HCT116 (cell line): Measurements from ENCODE around the gene SARM1. TPM values are rescaled to one million over a fixed set of nuclear protein-coding genes. Genes with fewer than 3 reads are reported as not detected.

Experiments
- ATAC-seq: fragments of 200-7000 bp; cut with Tn5 transposase; 2 replicates; pipeline ENCODE4 v1.9.1; 2020; ENCODE audit warnings: mild to moderate bottlenecking, moderate library complexity
- BruUV-seq: library from RNA; stranded (reverse); fragments of 400-500 nt; replicated peaks from 2 replicates; lab custom pipeline; 2021; lab: Mats Ljungman, UMichigan
- CTCF ChIA-PET: fragments of 300-600 bp; sonication (Branson Sonifier 250); formaldehyde crosslinking; loops from one replicate; lab custom pipeline; 2021; ENCODE audit warnings: antibody characterized with exemption; lab: Charles Lee
- POLR2A ChIA-PET: fragments of 300-600, 350-600 bp; sonication (Branson Sonifier 250); formaldehyde crosslinking; loops from one replicate; lab custom pipeline; 2021; ENCODE audit warnings: antibody characterized with exemption; lab: Charles Lee
- RAD21 ChIA-PET, 2 experiments: fragments of 300-600 bp; sonication (Branson Sonifier 250); formaldehyde crosslinking; loops; one replicate each; lab custom pipeline; 2023; ENCODE audit warnings: low total read pairs in 2 of 2; ENCODE audit not compliant: uncharacterized antibody in 2 of 2, unreplicated experiment in 2 of 2, low non-redundant PET in 1 of 2; lab: Charles Lee
- DNase-seq: peaks from one replicate; pipeline ENCODE4 v3.0.0-alpha.2; 2010; ENCODE audit warnings: low read depth, low spot score
- H2AFZ ChIP-seq: fragments of 200-600 bp; shearing (Covaris generic), sonication (generic); 2 replicates; pipeline ENCODE4 v1.6.1; 2017; ENCODE audit warnings: low read depth, mixed run types, mixed read lengths, antibody characterized with exemption, low read length; ENCODE audit not compliant: poor library complexity, severe bottlenecking
- H3K27ac ChIP-seq: 2 replicates; pipeline ENCODE4 v1.5.1; 2012; ENCODE audit warnings: low read depth, low read length
- H3K27me3 ChIP-seq: fragments of 200-600 bp; sonication (generic); 2 replicates; pipeline ENCODE4 v1.6.1; 2016; ENCODE audit warnings: mixed run types, low read length, mixed read lengths; ENCODE audit not compliant: insufficient read depth
- H3K36me3 ChIP-seq, 2 experiments: fragments of 200-500 bp in 1 of 2; fragments of 200-600 bp in 1 of 2; sonication (Bioruptor generic) in 1 of 2; sonication (generic) in 1 of 2; 2 replicates each; pipeline versions ENCODE4 v1.5.1 to v1.6.1; 2014 to 2016; ENCODE audit warnings: low read length in 2 of 2, inconsistent platforms in 1 of 2, mixed read lengths in 1 of 2, mixed run types in 1 of 2; ENCODE audit not compliant: insufficient read depth in 2 of 2, control insufficient read depth in 1 of 2
- H3K4me1 ChIP-seq, 2 experiments: fragments of 200-600 bp in 1 of 2; sonication (generic) in 1 of 2; 2 replicates each; pipeline versions ENCODE4 v1.5.1 to v1.6.1; 2012 to 2017; ENCODE audit warnings: low read length in 2 of 2, inconsistent platforms in 1 of 2, mild to moderate bottlenecking in 1 of 2, mixed read lengths in 1 of 2, mixed run types in 1 of 2, moderate library complexity in 1 of 2; ENCODE audit not compliant: insufficient read depth in 2 of 2, control insufficient read depth in 1 of 2
- H3K4me2 ChIP-seq: fragments of 200-600 bp; sonication (generic); 2 replicates; pipeline ENCODE4 v1.6.1; 2017; ENCODE audit warnings: mixed run types, low read length, mixed read lengths
- H3K4me3 ChIP-seq, 2 experiments: fragments of 200-600 bp in 1 of 2; sonication (generic) in 1 of 2; replicated peaks in 1 of 2; 2 replicates each; pipeline ENCODE4 v1.5.1; 2011 to 2016; ENCODE audit warnings: low read length in 2 of 2, control low read depth in 1 of 2, low read depth in 1 of 2, mild to moderate bottlenecking in 1 of 2, mixed read lengths in 1 of 2, mixed run types in 1 of 2
- H3K79me2 ChIP-seq: fragments of 200-600 bp; sonication (generic); 2 replicates; pipeline ENCODE4 v1.6.1; 2017; ENCODE audit warnings: mild to moderate bottlenecking, mixed run types, low read length, moderate library complexity, mixed read lengths; ENCODE audit not compliant: insufficient read depth
- H3K9ac ChIP-seq: fragments of 200-600 bp; sonication (generic); 2 replicates; pipeline ENCODE4 v1.6.1; 2016; ENCODE audit warnings: low read length, mixed read lengths
- H3K9me2 ChIP-seq: fragments of 200-600 bp; sonication (generic), shearing (Covaris generic); 2 replicates; pipeline ENCODE4 v1.6.1; 2017; ENCODE audit warnings: mixed run types, mild to moderate bottlenecking, moderate library complexity; ENCODE audit not compliant: insufficient read depth
- H3K9me3 ChIP-seq, 2 experiments: fragments of 200-500 bp in 1 of 2; fragments of 200-600 bp in 1 of 2; sonication (Bioruptor generic) in 1 of 2; sonication (generic) in 1 of 2; 2 replicates each; pipeline ENCODE4 v1.6.1; 2014 to 2017; ENCODE audit warnings: low read length in 2 of 2, mixed read lengths in 2 of 2, inconsistent platforms in 1 of 2, low read depth in 1 of 2, mild to moderate bottlenecking in 1 of 2, mixed run types in 1 of 2, moderate library complexity in 1 of 2; ENCODE audit not compliant: control insufficient read depth in 1 of 2, insufficient read depth in 1 of 2
- H4K20me1 ChIP-seq: fragments of 200-600 bp; sonication (generic), shearing (Covaris generic); 2 replicates; pipeline ENCODE4 v1.6.1; 2017; ENCODE audit warnings: mixed run types, mild to moderate bottlenecking, moderate library complexity; ENCODE audit not compliant: insufficient read depth
- CBX3 ChIP-seq: IDR thresholded peaks from 2 replicates; pipeline ENCODE4 v1.6.1; 2012; ENCODE audit warnings: low read depth
- CEBPB ChIP-seq: IDR thresholded peaks from 2 replicates; pipeline ENCODE4 v1.6.1; 2012; ENCODE audit warnings: low read depth
- CTCF ChIP-seq, 3 experiments: fragments of 200-600 bp in 1 of 3; sonication (generic) in 1 of 3; IDR thresholded peaks in 2 of 3; conservative IDR thresholded peaks in 1 of 3; 2 replicates each; pipeline ENCODE4 v1.5.1; 2012 to 2017; ENCODE audit warnings: low read depth in 2 of 3, low read length in 2 of 3, antibody characterized with exemption in 1 of 3, borderline replicate concordance in 1 of 3, control low read depth in 1 of 3, mild to moderate bottlenecking in 1 of 3, mixed read lengths in 1 of 3, mixed run types in 1 of 3, moderate library complexity in 1 of 3; ENCODE audit not compliant: insufficient read depth in 1 of 3
- EGR1 ChIP-seq: IDR thresholded peaks from 2 replicates; pipeline ENCODE4 v1.6.1; 2012; ENCODE audit warnings: low read depth
- ELF1 ChIP-seq: IDR thresholded peaks from 2 replicates; pipeline ENCODE4 v1.6.1; 2012; ENCODE audit warnings: low read depth, borderline replicate concordance
- EZH2 ChIP-seq: fragments of 200-600 bp; sonication (generic); IDR thresholded peaks from 2 replicates; pipeline ENCODE4 v1.6.1; 2017; ENCODE audit warnings: antibody characterized with exemption, mixed run types
- EZH2phosphoT487 ChIP-seq: fragments of 200-600 bp; IDR thresholded peaks from 2 replicates; pipeline ENCODE4 v1.6.1; 2018; ENCODE audit warnings: antibody characterized with exemption, borderline replicate concordance
- MAX ChIP-seq: IDR thresholded peaks from 2 replicates; pipeline ENCODE4 v1.6.1; 2012
- POLR2AphosphoS5 ChIP-seq: IDR thresholded peaks from 2 replicates; pipeline ENCODE4 v1.6.1; 2011; ENCODE audit warnings: mild to moderate bottlenecking, low read depth, low read length, moderate library complexity
- RAD21 ChIP-seq: IDR thresholded peaks from 2 replicates; pipeline ENCODE4 v1.6.1; 2012; ENCODE audit warnings: low read depth, mild to moderate bottlenecking
- SRF ChIP-seq: IDR thresholded peaks from 2 replicates; pipeline ENCODE4 v1.6.1; 2012; ENCODE audit warnings: low read depth
- YY1 ChIP-seq: IDR thresholded peaks from 2 replicates; pipeline ENCODE4 v1.6.1; 2011; ENCODE audit warnings: low read length, low read depth, moderate library complexity, mild to moderate bottlenecking; ENCODE audit not compliant: insufficient replicate concordance; ENCODE audit errors: extremely low read depth
- intact Hi-C: fragments of 100-400 bp; cut with micrococcal nuclease; formaldehyde crosslinking; loops from 2 replicates; pipeline ENCODE4 v1.10.0; 2022
- total RNA-seq: library from RNA; stranded (reverse); gene quantifications from one replicate; pipeline ENCODE4 v1.2.1, GENCODE V29; 2021; ENCODE audit not compliant: unreplicated experiment
- TF ChIP-seq, protein P1 (sequence below): IDR thresholded peaks from 2 replicates; pipeline ENCODE4 v1.6.1; 2011; ENCODE audit warnings: mild to moderate bottlenecking, low read length, moderate library complexity; ENCODE audit not compliant: insufficient replicate concordance; ENCODE audit errors: extremely low read depth

SARM1 gene
- total RNA-seq, 1 experiment from 2014 or later, result 1.3 TPM

- H3K79me2 ChIP-seq, result no peaks in the 10 kb centered on the region
- RAD21 ChIA-PET, result no interaction called here
- BruUV-seq, result no TSS peak
- H3K27ac ChIP-seq, result no peak overlapping the region
- intact Hi-C loops, result loop anchor here (10.0 kb wide), 2 partner anchors 58 to 72 kb away; partner anchors contain the start of gene TMEM97
- no peaks in the 10 kb centered on the region for H3K9me3 ChIP-seq
- H3K9ac ChIP-seq, result no peak overlapping the region
- H3K9me2 ChIP-seq, result no peaks in the 10 kb centered on the region
- DNase-seq, result no peak
- H3K4me1 ChIP-seq, result peaks cover 11 to 20% of the 10 kb centered on the region in 2 experiments; a peak in 3 of 4 replicates
- CTCF ChIA-PET, result no interaction called here
- POLR2A ChIA-PET, result no interaction called here
- no peak overlapping the region for H3K4me3 ChIP-seq
- no peaks in the 10 kb centered on the region for H3K27me3 ChIP-seq
- H4K20me1 ChIP-seq, result no peaks in the 10 kb centered on the region
- TF ChIP-seq CTCF (IDR thresholded peaks at IDR 0.05 in 2 of 3, conservative IDR thresholded peaks at IDR 0.05 in 1 of 3; ENCODE audit: borderline replicate concordance in 1 of 3, insufficient read depth in 1 of 3, low read depth in 2 of 3, low read length in 2 of 3) (no peak), EGR1 (no peak), MAX (no peak), ELF1 (no peak), CBX3 (no peak), EZH2phosphoT487 (no peak), RAD21 (no peak), YY1 (no peak), SRF (no peak), CEBPB (no peak), POLR2AphosphoS5 (no peak), EZH2 (no peak)
- TF ChIP-seq, protein P1, sequence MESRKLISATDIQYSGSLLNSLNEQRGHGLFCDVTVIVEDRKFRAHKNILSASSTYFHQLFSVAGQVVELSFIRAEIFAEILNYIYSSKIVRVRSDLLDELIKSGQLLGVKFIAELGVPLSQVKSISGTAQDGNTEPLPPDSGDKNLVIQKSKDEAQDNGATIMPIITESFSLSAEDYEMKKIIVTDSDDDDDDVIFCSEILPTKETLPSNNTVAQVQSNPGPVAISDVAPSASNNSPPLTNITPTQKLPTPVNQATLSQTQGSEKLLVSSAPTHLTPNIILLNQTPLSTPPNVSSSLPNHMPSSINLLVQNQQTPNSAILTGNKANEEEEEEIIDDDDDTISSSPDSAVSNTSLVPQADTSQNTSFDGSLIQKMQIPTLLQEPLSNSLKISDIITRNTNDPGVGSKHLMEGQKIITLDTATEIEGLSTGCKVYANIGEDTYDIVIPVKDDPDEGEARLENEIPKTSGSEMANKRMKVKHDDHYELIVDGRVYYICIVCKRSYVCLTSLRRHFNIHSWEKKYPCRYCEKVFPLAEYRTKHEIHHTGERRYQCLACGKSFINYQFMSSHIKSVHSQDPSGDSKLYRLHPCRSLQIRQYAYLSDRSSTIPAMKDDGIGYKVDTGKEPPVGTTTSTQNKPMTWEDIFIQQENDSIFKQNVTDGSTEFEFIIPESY, result no peak
- no peak overlapping the region for H2AFZ ChIP-seq
- ATAC-seq, result no peak
- H3K36me3 ChIP-seq, result no peaks in the 10 kb centered on the region
- H3K4me2 ChIP-seq, result no peak overlapping the region
Observed at GRCh38 chr17:28372203-28372944, 880 bp downstream of the SARM1 start.
